ENCODE data around the gene GTF3A.

The GTF3A gene
- 166 to 274 (median 200) reads per million in 9 experiments for total RNA-seq

DNA sequence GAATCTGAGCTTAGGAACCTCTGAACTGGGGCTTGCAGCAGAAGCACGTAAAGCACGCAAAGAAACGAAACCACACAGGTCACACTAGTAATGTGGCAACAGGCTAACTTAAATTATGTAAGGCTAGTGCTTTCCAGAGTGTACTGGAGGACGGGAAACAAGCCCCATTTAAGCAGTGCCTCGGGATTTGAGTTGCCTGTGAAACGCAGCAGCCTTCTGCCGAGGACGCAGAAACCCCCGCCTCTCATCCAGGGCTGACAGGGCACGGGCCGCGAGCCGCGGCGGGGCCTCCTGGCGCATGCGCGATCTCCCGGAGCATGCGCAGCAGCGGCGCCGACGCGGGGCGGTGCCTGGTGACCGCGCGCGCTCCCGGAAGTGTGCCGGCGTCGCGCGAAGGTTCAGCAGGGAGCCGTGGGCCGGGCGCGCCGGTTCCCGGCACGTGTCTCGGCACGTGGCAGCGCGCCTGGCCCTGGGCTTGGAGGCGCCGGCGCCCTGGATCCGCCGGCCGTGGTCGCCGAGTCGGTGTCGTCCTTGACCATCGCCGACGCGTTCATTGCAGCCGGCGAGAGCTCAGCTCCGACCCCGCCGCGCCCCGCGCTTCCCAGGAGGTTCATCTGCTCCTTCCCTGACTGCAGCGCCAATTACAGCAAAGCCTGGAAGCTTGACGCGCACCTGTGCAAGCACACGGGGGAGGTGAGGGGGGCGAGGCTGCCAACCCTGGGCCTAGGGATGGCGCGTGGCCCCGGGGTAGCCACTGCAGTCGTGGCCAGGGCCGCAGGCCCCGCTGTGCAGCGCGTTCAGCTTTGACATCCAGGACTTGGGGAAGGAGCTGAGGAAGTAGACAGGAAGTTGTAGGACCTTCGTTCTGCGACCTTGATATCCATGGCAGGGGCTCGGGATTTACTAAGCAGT lies at the start of gene GTF3A:
Gene GTF3A, plus strand, starts transcription at position 374 of the 912 bp plus-strand sequence.
- Mint-ChIP-seq H3K27me3 (no peaks in the 10 kb centered on the region), H3K27ac (peak within 1 kb of the TSS; percentile 90 to 93), H3K9me3 (no peaks in the 10 kb centered on the region), H3K36me3 (ENCODE audit: insufficient read depth) (peaks cover 55% of the 10 kb centered on the region), H3K4me1 (ENCODE audit: low read depth in 2 of 2) (peaks cover 32 to 33% of the 10 kb centered on the region in 2 donors), H3K4me3 (peak within 1 kb of the TSS; percentile 79 to 85)
- peak; percentile 81 to 91 (median 88) for DNase-seq
- ATAC-seq (replicated peaks): peak; percentile 60

DNA sequence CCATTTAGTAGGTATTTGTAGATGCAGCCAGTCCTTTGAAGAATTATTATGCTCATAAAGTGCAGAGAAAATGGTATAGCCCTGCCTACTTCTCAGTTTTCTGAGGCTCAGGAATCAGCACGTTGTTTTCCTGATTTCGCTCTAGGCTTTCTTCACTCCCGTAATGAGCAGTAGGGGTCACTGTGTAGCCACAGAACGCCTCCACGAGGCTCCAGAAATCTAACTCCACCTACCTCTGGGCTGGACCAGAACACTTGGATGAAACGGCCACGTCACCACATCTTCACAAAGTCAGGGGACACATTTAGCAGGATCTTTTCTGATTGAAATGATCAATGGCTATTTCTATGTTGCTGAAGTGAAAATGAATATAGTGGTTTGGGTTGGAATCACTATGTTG lies 49.8 kb upstream of the GTF3A start:
- Mint-ChIP-seq H3K27ac (no peak overlapping the region), H3K4me3 (no peak overlapping the region), H3K4me1 (ENCODE audit: low read depth in 2 of 2) (peaks cover 5 to 9% of the 10 kb centered on the region in 2 donors), H3K9me3 (no peaks in the 10 kb centered on the region), H3K36me3 (ENCODE audit: insufficient read depth) (peaks cover 5% of the 10 kb centered on the region), H3K27me3 (peaks cover 15 to 70% of the 10 kb centered on the region in 2 donors)
- DNase-seq (peak; percentile 36 to 45 (median 38)), ATAC-seq (replicated peaks) (peak; percentile 88)

DNA sequence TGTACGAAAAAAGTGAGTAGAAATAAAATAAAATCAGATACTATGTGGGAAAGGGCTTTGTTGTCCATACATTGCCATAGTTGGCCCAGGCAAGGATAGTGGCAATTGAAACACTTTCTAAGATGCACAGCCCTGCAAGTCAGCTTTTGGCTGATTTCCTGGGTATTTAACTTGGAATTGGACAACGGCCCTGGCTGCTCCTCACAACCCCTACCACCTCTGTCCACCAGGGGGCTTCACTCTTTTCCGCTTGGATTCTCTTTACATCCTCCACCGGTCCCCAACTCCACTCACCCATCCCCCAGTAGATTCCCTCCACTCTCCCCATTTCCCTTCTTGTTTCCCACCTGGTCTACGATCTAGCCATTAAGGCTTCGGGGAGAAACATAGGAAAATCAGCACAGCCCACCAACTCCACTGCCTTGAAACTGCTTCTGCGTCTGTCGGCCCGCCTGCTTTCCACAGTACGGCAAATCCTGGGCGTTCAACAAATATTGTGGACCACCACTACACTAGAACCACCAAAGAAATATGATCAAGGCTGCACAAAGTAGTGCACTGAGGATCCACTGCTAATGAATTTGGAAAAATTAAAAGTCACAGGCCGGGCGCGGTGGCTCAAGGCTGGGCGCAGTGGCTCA lies 48.6 kb upstream of the GTF3A start:
- no peak overlapping the region for H3K27ac Mint-ChIP-seq
- no peak overlapping the region for H3K4me3 Mint-ChIP-seq
- H3K4me1 Mint-ChIP-seq (ENCODE audit: low read depth in 2 of 2): peaks cover 3 to 5% of the 10 kb centered on the region in 2 donors
- peaks cover 5% of the 10 kb centered on the region for H3K36me3 Mint-ChIP-seq (ENCODE audit: insufficient read depth)
- ATAC-seq (replicated peaks) (peak; percentile 41), DNase-seq (peak; percentile 47 to 51 (median 48))
- H3K27me3 Mint-ChIP-seq: peaks cover 23 to 76% of the 10 kb centered on the region in 2 donors
- no peaks in the 10 kb centered on the region for H3K9me3 Mint-ChIP-seq

DNA sequence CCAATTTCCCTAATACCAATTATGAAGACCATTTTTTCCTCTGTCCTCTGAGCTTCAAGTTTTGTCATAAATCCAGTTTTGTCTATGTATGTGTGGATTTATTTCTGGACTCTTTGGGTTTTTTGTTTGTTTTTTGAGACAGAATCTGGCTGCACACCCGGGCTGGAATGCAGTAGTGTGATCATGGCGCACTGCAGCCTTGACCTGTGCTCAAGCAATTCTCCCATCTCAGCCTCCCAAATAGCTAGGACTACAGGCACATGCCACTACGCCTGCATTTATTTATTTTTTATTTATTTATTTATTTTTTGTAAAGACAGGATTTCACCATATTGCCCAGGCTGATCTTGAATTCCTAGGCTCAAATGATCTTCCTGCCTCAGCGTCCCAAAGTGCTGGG lies 45.3 kb upstream of the GTF3A start:
- no peak overlapping the region for H3K4me3 Mint-ChIP-seq
- DNase-seq: no peak

DNA sequence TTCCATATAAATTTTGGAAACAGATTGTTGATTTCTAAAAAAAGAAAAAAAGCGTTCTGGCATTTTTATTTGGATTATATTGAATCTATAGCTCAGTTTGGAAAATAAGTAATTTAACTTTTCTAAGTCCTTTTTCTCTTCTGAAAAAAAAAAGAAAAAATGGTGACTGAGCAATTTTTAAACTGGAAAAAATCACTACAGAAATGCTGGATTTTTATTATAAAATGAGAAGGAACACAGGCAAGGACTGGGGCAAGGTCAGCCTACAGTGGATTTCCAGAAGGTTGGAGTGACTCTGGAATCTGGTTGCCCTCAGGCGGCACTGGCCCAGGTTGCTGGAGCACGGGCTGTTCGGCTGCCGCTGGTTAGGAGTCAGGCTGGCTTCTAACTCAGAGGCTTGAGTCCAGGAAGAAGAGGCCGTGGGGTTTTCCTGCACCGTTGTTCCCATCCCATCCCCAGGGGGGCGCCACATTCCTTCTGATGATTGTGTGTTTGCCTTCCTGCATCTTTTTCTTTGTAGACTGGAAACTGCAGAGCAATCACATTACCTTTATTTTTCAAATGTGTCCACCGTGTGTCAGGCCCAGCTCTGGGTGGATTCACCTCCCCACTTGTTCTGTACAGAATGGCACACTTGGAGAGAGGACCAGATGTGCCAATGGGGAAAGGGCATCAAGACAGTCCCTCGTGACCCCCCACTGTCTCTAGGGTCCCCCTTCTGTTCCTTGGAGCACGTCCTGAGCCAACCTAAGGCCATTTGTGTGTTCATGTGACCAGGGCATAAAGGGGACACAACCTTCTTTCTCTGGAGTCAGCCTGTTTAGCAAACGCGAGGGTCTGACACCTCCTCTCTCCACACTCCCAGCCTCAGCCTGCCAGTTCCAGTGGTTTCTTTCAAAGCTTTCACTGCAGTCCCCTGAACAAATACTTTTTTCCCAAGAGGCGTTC lies 44.5 kb upstream of the GTF3A start:
- H3K4me3 Mint-ChIP-seq: no peak overlapping the region
- H3K27me3 Mint-ChIP-seq: peaks cover 24 to 55% of the 10 kb centered on the region in 2 donors
- no peak overlapping the region for H3K27ac Mint-ChIP-seq
- no peaks in the 10 kb centered on the region for H3K9me3 Mint-ChIP-seq
- ATAC-seq (replicated peaks) (peak; percentile 53), DNase-seq (peak; percentile 38 to 57 (median 43))
- peaks cover 0 to 3% of the 10 kb centered on the region in 2 donors for H3K4me1 Mint-ChIP-seq (ENCODE audit: low read depth in 2 of 2)
- H3K36me3 Mint-ChIP-seq (ENCODE audit: insufficient read depth): peaks cover 2% of the 10 kb centered on the region

More for the DNA sequence above, 45.3 kb upstream of the GTF3A start:
- Mint-ChIP-seq H3K27ac (no peak overlapping the region), H3K36me3 (ENCODE audit: insufficient read depth) (peaks cover 2% of the 10 kb centered on the region), H3K4me1 (ENCODE audit: low read depth in 2 of 2) (peaks cover 3 to 5% of the 10 kb centered on the region in 2 donors), H3K9me3 (no peaks in the 10 kb centered on the region), H3K27me3 (peaks cover 24 to 60% of the 10 kb centered on the region in 2 donors)
- ATAC-seq (replicated peaks): no peak

DNA sequence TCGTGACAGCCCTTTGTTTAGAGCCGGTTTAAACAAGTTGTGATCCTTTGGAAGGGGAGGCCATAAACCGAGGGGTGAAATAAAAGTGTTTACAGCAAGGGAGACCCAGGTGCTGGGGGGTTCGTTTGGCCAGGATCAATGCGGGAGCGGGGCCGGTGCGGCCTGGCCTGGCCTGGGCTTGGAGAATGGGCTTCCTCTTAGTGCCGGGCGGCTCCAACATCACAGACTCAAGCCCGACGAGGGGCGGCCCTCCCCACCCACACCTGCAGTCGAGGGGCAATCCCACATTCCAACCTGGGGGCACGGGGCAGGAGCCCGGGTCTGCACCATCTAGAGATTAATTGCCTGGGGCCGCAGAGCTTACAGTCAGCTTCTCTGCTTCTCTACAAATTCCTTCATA lies 42.8 kb upstream of the GTF3A start:
- Mint-ChIP-seq H3K27ac (no peak overlapping the region), H3K36me3 (ENCODE audit: insufficient read depth) (peaks cover 2% of the 10 kb centered on the region), H3K4me1 (ENCODE audit: low read depth in 2 of 2) (no peaks in the 10 kb centered on the region), H3K4me3 (no peak overlapping the region), H3K27me3 (peaks cover 24 to 50% of the 10 kb centered on the region in 2 donors), H3K9me3 (no peaks in the 10 kb centered on the region)
- ATAC-seq (replicated peaks): no peak
- DNase-seq: no peak

DNA sequence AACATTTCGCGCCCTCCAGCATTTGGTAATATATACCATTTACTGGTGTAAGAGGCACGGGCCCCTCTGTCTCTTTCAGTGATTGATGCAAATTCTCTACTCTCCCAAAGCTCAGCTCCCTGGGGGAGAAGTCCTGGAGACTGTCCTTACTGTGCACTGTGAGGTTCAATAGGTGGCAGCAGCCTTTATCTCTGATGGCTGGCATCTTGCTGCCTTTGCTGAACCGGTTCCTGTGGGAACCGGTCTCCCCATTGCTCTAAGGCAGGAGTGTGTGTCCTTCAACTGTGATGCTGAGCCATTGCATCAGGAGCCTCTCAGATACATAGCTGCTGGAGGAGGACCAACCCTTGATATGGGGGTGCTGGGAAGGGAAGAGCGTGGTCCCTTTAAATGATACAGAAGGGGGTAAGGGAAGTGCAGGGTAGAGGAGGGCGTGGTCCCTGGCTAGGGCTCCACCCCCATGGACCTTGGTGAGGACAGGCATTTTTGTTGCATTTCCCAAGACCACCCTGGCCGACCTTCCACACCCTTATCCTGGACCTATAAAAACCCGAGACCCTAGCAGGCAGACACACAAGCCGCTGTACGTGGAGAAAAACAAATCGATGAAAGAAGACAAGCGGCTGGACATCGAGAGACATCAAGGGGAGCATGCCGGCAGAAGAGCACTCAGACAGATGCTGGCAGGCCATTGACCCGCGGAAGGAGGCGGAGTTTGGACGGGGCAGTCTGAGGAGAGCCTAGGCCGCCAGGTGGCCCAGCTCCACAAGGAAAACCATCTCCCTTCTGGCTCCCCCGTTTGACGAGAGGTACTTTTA lies 41.1 kb upstream of the GTF3A start:
- H3K4me1 Mint-ChIP-seq (ENCODE audit: low read depth in 2 of 2): no peaks in the 10 kb centered on the region
- ATAC-seq (replicated peaks) (no peak), DNase-seq (no peak)
- H3K36me3 Mint-ChIP-seq (ENCODE audit: insufficient read depth): peaks cover 2% of the 10 kb centered on the region
- no peak overlapping the region for H3K27ac Mint-ChIP-seq
- H3K9me3 Mint-ChIP-seq: no peaks in the 10 kb centered on the region
- H3K4me3 Mint-ChIP-seq: no peak overlapping the region
- peaks cover 20 to 38% of the 10 kb centered on the region in 2 donors for H3K27me3 Mint-ChIP-seq

DNA sequence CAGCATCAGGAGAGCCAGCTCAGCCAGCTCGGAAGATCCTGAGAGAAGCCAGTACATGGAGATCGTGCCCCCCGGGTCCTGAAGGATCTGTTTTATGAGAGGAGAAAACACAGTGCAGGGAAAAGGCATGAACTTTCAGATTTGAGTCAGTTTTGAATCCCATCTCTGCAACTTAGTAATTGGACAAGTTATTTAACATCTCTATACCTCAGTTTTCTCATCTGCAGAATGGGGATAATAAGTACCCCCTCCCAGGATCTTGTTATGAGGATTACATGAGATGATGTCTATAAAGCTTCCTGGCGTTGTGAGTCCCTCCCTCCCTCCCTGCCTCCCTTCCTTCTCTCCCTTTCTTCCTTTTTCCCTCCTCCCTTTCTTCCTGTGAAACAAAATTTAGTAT lies 40.1 kb upstream of the GTF3A start:
- Mint-ChIP-seq H3K4me1 (ENCODE audit: low read depth in 2 of 2) (no peaks in the 10 kb centered on the region), H3K27ac (no peak overlapping the region)

DNA sequence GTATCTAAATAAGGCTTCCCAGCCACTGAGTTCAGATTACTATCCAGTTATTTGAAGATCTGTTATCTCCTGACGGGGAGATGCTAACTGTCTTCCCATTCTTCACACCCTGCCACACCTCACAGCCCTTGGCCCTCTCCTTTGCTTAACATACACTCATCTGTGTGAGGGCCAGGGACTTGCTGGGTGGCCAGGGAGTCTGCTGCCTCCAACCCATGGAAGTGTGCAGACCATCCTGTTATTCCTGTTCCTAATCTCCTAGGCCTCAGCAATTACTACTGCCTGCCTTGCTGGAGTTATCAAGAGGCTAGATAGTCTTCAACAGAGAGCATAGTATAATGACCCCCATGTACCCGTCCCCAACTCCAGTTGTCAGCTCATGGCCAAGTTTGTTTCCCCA lies 36.2 kb upstream of the GTF3A start:
- H3K27ac Mint-ChIP-seq: peak overlapping the region in 1 of 2 donors; percentile 4
- peaks cover 3 to 14% of the 10 kb centered on the region in 2 donors for H3K27me3 Mint-ChIP-seq
- H3K36me3 Mint-ChIP-seq (ENCODE audit: insufficient read depth): no peaks in the 10 kb centered on the region
- no peak overlapping the region for H3K4me3 Mint-ChIP-seq
- no peaks in the 10 kb centered on the region for H3K4me1 Mint-ChIP-seq (ENCODE audit: low read depth in 2 of 2)
- no peak for DNase-seq
- H3K9me3 Mint-ChIP-seq: no peaks in the 10 kb centered on the region
- ATAC-seq (replicated peaks): no peak

More for the DNA sequence above, 40.1 kb upstream of the GTF3A start:
- peaks cover 14 to 38% of the 10 kb centered on the region in 2 donors for H3K27me3 Mint-ChIP-seq
- no peaks in the 10 kb centered on the region for H3K9me3 Mint-ChIP-seq
- no peak for ATAC-seq (replicated peaks)
- H3K36me3 Mint-ChIP-seq (ENCODE audit: insufficient read depth): no peaks in the 10 kb centered on the region
- no peak overlapping the region for H3K4me3 Mint-ChIP-seq
- DNase-seq: no peak

DNA sequence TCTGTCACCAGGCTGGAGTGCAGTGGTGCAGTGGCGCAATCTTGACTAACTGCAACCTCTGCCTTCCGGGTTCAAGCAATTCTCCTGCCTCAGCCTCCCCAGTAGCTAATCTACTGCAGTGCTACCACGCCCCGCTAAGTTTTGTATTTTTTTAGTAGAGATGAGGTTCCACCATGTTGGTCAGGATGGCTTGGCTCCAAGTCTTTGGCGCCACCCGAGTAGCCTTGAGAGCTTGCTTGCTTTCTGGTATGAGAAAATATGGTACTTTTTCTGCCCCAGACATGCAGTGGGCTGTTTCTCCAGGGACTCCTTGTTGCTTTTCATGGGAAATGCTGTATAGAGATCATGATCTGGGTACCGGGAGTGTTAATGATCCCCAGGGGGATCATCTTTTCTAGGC lies 34.5 kb upstream of the GTF3A start:
- no peak for ATAC-seq (replicated peaks)

DNA sequence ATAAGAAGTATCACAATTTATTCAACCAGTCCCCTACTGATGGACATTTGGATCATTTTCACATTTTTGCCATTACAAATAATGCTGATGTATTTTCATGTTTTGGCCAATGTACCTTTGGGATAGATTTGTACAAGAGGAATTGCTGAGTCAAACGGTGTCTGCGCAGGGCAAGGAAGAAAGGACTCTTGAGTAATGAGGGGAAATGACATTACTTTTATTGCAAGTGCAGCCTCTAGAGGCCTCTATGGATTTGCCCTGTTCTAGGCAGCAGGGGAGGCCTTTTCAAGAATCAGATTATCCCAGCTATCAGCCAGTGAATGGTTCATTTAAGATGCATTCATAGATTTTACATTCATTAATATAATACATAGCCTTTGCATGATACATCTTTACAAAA lies 32.9 kb upstream of the GTF3A start:
- ATAC-seq (replicated peaks) (no peak), DNase-seq (no peak)
- Mint-ChIP-seq H3K36me3 (ENCODE audit: insufficient read depth) (no peaks in the 10 kb centered on the region), H3K4me3 (no peak overlapping the region), H3K4me1 (ENCODE audit: low read depth in 2 of 2) (no peaks in the 10 kb centered on the region), H3K27ac (no peak overlapping the region), H3K9me3 (no peaks in the 10 kb centered on the region), H3K27me3 (peaks cover 6 to 16% of the 10 kb centered on the region in 2 donors)

More for the DNA sequence above, 34.5 kb upstream of the GTF3A start:
- H3K4me1 Mint-ChIP-seq (ENCODE audit: low read depth in 2 of 2): no peaks in the 10 kb centered on the region
- peaks cover 4 to 14% of the 10 kb centered on the region in 2 donors for H3K27me3 Mint-ChIP-seq
- no peaks in the 10 kb centered on the region for H3K9me3 Mint-ChIP-seq
- no peak overlapping the region for H3K4me3 Mint-ChIP-seq
- DNase-seq: no peak
- no peak overlapping the region for H3K27ac Mint-ChIP-seq
- H3K36me3 Mint-ChIP-seq (ENCODE audit: insufficient read depth): no peaks in the 10 kb centered on the region

DNA sequence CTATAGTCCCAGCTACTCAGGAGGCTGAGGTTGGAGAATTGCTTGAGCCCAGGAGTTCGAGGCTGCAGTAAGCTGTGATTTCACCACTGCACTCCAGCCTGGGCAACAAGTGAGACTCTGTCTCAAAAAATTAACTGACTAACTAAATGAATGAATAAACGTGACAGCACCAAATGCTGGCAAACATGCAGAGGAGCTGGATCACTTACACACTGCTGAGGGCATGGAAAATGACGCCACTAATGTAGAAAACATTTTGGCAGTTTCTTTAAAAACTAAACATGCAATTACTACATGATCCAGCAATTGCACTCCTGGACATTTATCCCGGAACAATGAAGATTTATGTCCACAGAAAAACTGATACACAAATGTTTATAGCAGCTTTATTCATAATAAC lies 31.3 kb upstream of the GTF3A start:
- Mint-ChIP-seq H3K36me3 (ENCODE audit: insufficient read depth) (peaks cover 3% of the 10 kb centered on the region), H3K4me1 (ENCODE audit: low read depth in 2 of 2) (no peaks in the 10 kb centered on the region)

More for the DNA sequence above, 31.3 kb upstream of the GTF3A start:
- Mint-ChIP-seq H3K4me3 (no peak overlapping the region), H3K9me3 (no peaks in the 10 kb centered on the region), H3K27ac (no peak overlapping the region), H3K27me3 (peaks cover 11 to 16% of the 10 kb centered on the region in 2 donors)
- ATAC-seq (replicated peaks) (no peak), DNase-seq (no peak)
